A549 (cell line): ENCODE data around the gene ATG10. TPM values are rescaled to one million over a fixed set of nuclear protein-coding genes. Genes with fewer than 3 reads are reported as not detected.

Experiments
- ATAC-seq, 2 experiments: fragments of 200-7000 bp in 1 of 2; fragments of >200 bp in 1 of 2; cut with Nextera tagmentation in 1 of 2; cut with Tn5 transposase in 1 of 2; 3 replicates each; pipeline versions ENCODE4 v1.8.0 to v1.9.1; 2018 to 2020; ENCODE audit warnings: mild to moderate bottlenecking in 1 of 2, moderate library complexity in 1 of 2
- CTCF ChIA-PET: fragments of 300-600 bp; sonication (Branson Sonifier 250); formaldehyde crosslinking; extraction: SDS; loops from one replicate; lab custom pipeline; 2021; ENCODE audit warnings: antibody characterized with exemption, inconsistent platforms; lab: Yijun Ruan, JAX
- POLR2A ChIA-PET: fragments of 350-600 bp; formaldehyde crosslinking; extraction: SDS; loops from one replicate; lab custom pipeline; 2021; ENCODE audit warnings: antibody characterized with exemption, inconsistent platforms; lab: Yijun Ruan, JAX
- DNase-seq, 2 experiments: peaks; one replicate each; pipeline versions ENCODE4 v3.0.0 to v3.0.0-alpha.2; 2011 to 2016; ENCODE audit warnings: low read depth in 1 of 2, low spot score in 1 of 2
- FAIRE-seq: peaks from 2 replicates; lab custom pipeline; 2011; peaks lifted over from hg19 to GRCh38; lab: Jason Lieb, UNC
- H3K27ac ChIP-seq, 2 experiments: fragments of >200 bp; sonication (Bioruptor Twin); formaldehyde crosslinking; 3 replicates each; pipeline ENCODE4 v1.5.1; 2016 to 2017
- H3K4me1 ChIP-seq: fragments of >200 bp; sonication (Bioruptor Twin); formaldehyde crosslinking; 3 replicates; pipeline ENCODE4 v1.6.1; 2016
- H3K4me2 ChIP-seq: fragments of >200 bp; sonication (Bioruptor Twin); formaldehyde crosslinking; 3 replicates; pipeline ENCODE4 v1.6.1; 2016
- H3K4me3 ChIP-seq: fragments of >200 bp; sonication (Bioruptor Twin); formaldehyde crosslinking; 3 replicates; pipeline ENCODE4 v1.5.1; 2016
- H3K9me3 ChIP-seq: fragments of >200 bp; sonication (Bioruptor Twin); formaldehyde crosslinking; 3 replicates; pipeline ENCODE4 v1.6.1; 2016
- CHD2 ChIP-seq: fragments of 150-350 bp; IDR thresholded peaks from 2 replicates; pipeline ENCODE4 v1.6.1; 2014; ENCODE audit warnings: low read length; ENCODE audit not compliant: partially characterized antibody
- ESRRA ChIP-seq: fragments of 150-350 bp; IDR thresholded peaks from 2 replicates; pipeline ENCODE4 v1.6.1; 2014; ENCODE audit warnings: mild to moderate bottlenecking, low read length, borderline replicate concordance
- FOXS1 ChIP-seq: fragments of 250-450 bp; sonication (Bioruptor Pico); IDR thresholded peaks from 2 replicates; pipeline ENCODE4 v1.5.0; 2020; ENCODE audit warnings: mild to moderate bottlenecking, moderate library complexity
- HOXB13 ChIP-seq: fragments of 250-450 bp; sonication (Bioruptor Pico); IDR thresholded peaks from 2 replicates; pipeline ENCODE4 v1.5.0; 2020; ENCODE audit warnings: low read depth, mild to moderate bottlenecking, moderate library complexity
- MAZ ChIP-seq: fragments of 150-350 bp; IDR thresholded peaks from 2 replicates; pipeline ENCODE4 v1.6.1; 2014; ENCODE audit warnings: antibody characterized with exemption, low read depth, low read length, borderline replicate concordance
- NFE2L2 ChIP-seq: fragments of 150-350 bp; conservative IDR thresholded peaks from 2 replicates; pipeline ENCODE4 v1.6.1; 2014; ENCODE audit warnings: low read length
- POLR2A ChIP-seq: IDR thresholded peaks from 2 replicates; pipeline ENCODE4 v1.6.1; 2012; ENCODE audit warnings: mild to moderate bottlenecking, low read length
- POLR2AphosphoS2 ChIP-seq: conservative IDR thresholded peaks from 2 replicates; pipeline ENCODE4 v1.6.1; 2012; ENCODE audit warnings: low read length, improper control_type of control experiment, inconsistent platforms
- RFX5 ChIP-seq: fragments of 450-650 bp; IDR thresholded peaks from 2 replicates; pipeline ENCODE4 v1.7.1; 2014; ENCODE audit warnings: antibody characterized with exemption, mild to moderate bottlenecking, moderate library complexity
- RNF2 ChIP-seq: fragments of 200-600 bp; sonication (generic); IDR thresholded peaks from 2 replicates; pipeline ENCODE4 v1.6.1; 2016; ENCODE audit warnings: low read depth, mild to moderate bottlenecking, antibody characterized with exemption, moderate library complexity, borderline replicate concordance
- TFCP2L1 ChIP-seq: fragments of 250-450 bp; sonication (Bioruptor Pico); IDR thresholded peaks from 2 replicates; pipeline ENCODE4 v1.5.0; 2021; ENCODE audit warnings: mild to moderate bottlenecking
- ZNF302 ChIP-seq: fragments of 250-450 bp; sonication (Bioruptor Pico); IDR thresholded peaks from 2 replicates; pipeline ENCODE4 v1.9.0; 2021; ENCODE audit warnings: inconsistent platforms, mild to moderate bottlenecking, moderate library complexity
- ZSCAN20 ChIP-seq: fragments of 250-450 bp; sonication (Bioruptor Pico); IDR thresholded peaks from 2 replicates; pipeline ENCODE4 v1.8.0; 2022; ENCODE audit warnings: mild to moderate bottlenecking, moderate library complexity
- WGBS: methylation state at CpG from one replicate; pipeline ENCODE4 v1.1.6; 2017; ENCODE audit errors: missing lambda C conversion rate; 5-methylcytosine and 5-hydroxymethylcytosine counted together
- polyA plus RNA-seq, 4 experiments: library from polyadenylated mRNA; depleted of rRNA in 3 of 4; stranded (reverse); fragments of >200 nt; fragmentation: RNase III in 1 of 4; extraction: RNeasy Plus Mini Kit Qiagen cat#74134 plus additional on column Dnase treatment in 1 of 4; gene quantifications; 2 replicates in 3 of 4; 3 replicates in 1 of 4; pipeline ENCODE4 v1.2.3, GENCODE V29; 2011 to 2017
- TF ChIP-seq, protein P1 (sequence below): fragments of >200 bp; sonication (Bioruptor Twin); formaldehyde crosslinking; IDR thresholded peaks from 3 replicates; pipeline ENCODE4 v1.6.1; 2016
- TF ChIP-seq, protein P2 (sequence below): fragments of 200-600 bp; sonication (generic); IDR thresholded peaks from 2 replicates; pipeline ENCODE4 v1.6.1; 2016; ENCODE audit warnings: antibody characterized with exemption, mild to moderate bottlenecking, moderate library complexity
- TF ChIP-seq, protein P3 (sequence below): fragments of >200 bp; sonication (Bioruptor Twin); formaldehyde crosslinking; IDR thresholded peaks from 3 replicates; pipeline ENCODE4 v1.5.1; 2016
- TF ChIP-seq, protein P4 (sequence below): fragments of 150-350 bp; IDR thresholded peaks from 2 replicates; pipeline ENCODE4 v1.6.1; 2014; ENCODE audit warnings: low read depth, mild to moderate bottlenecking, low read length
- TF ChIP-seq, protein P5 (sequence below): fragments of >200 bp; sonication (Bioruptor Twin); formaldehyde crosslinking; IDR thresholded peaks from 2 replicates; pipeline ENCODE4 v1.6.1; 2016

ATG10 gene
- polyA plus RNA-seq, 2 of the 4 experiments (the other 2 are of a cell fraction): 12.7 to 17.9 TPM

DNA sequence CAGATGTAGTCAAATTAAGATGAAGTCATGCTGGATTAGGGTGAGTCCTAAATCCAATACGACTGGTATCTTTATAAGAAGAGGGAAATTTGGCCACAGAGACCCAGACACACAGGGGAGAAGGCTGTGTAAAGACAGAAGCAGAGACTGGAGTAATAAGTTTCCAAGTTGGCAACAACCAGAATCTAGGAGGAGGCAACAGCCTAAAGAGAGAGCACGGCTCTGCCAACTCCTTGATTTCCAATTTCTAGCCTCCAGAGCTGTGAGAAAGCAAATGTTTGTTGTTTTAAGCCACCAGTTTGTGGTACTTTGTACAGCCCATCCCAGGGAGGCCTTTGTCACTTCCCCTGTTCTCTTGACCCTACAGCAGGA is 74.4 kb downstream of the ATG10 start:
- ATAC-seq: no peak

DNA sequence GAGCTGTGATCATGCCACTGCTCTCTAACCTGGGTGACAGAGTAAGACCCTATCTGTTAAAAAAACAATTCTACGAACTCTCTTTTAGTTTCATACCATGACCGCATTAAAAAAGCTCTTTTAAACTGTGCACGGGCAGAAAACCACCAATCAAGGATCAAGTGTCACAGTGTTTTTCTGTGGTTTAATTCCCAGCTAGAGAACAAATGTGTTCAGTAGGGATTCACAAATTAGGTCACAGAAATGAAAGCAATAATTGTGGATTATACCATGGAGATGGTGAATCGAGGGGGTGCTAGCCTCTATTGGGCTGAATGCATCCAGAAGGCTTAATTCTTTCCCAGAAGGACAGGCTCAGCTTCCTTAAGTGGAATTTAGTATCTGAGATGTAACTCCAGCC is 79.1 kb downstream of the ATG10 start:
- ATAC-seq (no peak), FAIRE-seq (no peak)
- peaks cover 5% of the 10 kb centered on the region; the same call in 1 of the 3 replicates for H3K9me3 ChIP-seq
- H3K4me1 ChIP-seq: 0 out of 3 replicates have a peak, but pooled peaks cover 1% of the 10 kb centered on the region
- H3K4me3 ChIP-seq: no peak overlapping the region
- TF ChIP-seq, protein P1, sequence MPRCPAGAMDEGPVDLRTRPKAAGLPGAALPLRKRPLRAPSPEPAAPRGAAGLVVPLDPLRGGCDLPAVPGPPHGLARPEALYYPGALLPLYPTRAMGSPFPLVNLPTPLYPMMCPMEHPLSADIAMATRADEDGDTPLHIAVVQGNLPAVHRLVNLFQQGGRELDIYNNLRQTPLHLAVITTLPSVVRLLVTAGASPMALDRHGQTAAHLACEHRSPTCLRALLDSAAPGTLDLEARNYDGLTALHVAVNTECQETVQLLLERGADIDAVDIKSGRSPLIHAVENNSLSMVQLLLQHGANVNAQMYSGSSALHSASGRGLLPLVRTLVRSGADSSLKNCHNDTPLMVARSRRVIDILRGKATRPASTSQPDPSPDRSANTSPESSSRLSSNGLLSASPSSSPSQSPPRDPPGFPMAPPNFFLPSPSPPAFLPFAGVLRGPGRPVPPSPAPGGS: no peak
- TF ChIP-seq TFCP2L1 (CRISPR knock-in tag): no peak
- TF ChIP-seq, all 56 proteins: peak for 0
- no peak overlapping the region for H3K4me2 ChIP-seq
- ChIA-PET POLR2A (no interaction called here), CTCF (interaction anchor here (1.1 kb wide), 1 partner anchor 40 kb away, joined by 3 read pairs; no protein-coding TSS in a partner anchor)
- 83% methylated on average over 4 of the region's 4 CpGs for WGBS
- DNase-seq: no peak
- H3K27ac ChIP-seq: no peak overlapping the region

More for the DNA sequence above, 74.4 kb downstream of the ATG10 start:
- Histone ChIP-seq H3K9me3 (peaks cover 21% of the 10 kb centered on the region), H3K4me3 (no peak overlapping the region), H3K4me1 (0 out of 3 replicates have a peak, but pooled peaks cover 5% of the 10 kb centered on the region), H3K27ac (no peak overlapping the region), H3K4me2 (no peak overlapping the region)
- ChIA-PET CTCF (no interaction called here), POLR2A (no interaction called here)
- TF ChIP-seq, protein P2, sequence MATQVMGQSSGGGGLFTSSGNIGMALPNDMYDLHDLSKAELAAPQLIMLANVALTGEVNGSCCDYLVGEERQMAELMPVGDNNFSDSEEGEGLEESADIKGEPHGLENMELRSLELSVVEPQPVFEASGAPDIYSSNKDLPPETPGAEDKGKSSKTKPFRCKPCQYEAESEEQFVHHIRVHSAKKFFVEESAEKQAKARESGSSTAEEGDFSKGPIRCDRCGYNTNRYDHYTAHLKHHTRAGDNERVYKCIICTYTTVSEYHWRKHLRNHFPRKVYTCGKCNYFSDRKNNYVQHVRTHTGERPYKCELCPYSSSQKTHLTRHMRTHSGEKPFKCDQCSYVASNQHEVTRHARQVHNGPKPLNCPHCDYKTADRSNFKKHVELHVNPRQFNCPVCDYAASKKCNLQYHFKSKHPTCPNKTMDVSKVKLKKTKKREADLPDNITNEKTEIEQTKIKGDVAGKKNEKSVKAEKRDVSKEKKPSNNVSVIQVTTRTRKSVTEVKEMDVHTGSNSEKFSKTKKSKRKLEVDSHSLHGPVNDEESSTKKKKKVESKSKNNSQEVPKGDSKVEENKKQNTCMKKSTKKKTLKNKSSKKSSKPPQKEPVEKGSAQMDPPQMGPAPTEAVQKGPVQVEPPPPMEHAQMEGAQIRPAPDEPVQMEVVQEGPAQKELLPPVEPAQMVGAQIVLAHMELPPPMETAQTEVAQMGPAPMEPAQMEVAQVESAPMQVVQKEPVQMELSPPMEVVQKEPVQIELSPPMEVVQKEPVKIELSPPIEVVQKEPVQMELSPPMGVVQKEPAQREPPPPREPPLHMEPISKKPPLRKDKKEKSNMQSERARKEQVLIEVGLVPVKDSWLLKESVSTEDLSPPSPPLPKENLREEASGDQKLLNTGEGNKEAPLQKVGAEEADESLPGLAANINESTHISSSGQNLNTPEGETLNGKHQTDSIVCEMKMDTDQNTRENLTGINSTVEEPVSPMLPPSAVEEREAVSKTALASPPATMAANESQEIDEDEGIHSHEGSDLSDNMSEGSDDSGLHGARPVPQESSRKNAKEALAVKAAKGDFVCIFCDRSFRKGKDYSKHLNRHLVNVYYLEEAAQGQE: no peak
- TF ChIP-seq MAZ (no peak), NFE2L2 (no peak), POLR2A (no peak), RFX5 (no peak), RNF2 (no peak), POLR2AphosphoS2 (no peak), ESRRA (no peak), CHD2 (no peak), ZSCAN20 (CRISPR knock-in tag) (no peak), FOXS1 (CRISPR knock-in tag) (no peak), HOXB13 (CRISPR knock-in tag) (no peak), ZNF302 (no peak)
- TF ChIP-seq, protein P3, sequence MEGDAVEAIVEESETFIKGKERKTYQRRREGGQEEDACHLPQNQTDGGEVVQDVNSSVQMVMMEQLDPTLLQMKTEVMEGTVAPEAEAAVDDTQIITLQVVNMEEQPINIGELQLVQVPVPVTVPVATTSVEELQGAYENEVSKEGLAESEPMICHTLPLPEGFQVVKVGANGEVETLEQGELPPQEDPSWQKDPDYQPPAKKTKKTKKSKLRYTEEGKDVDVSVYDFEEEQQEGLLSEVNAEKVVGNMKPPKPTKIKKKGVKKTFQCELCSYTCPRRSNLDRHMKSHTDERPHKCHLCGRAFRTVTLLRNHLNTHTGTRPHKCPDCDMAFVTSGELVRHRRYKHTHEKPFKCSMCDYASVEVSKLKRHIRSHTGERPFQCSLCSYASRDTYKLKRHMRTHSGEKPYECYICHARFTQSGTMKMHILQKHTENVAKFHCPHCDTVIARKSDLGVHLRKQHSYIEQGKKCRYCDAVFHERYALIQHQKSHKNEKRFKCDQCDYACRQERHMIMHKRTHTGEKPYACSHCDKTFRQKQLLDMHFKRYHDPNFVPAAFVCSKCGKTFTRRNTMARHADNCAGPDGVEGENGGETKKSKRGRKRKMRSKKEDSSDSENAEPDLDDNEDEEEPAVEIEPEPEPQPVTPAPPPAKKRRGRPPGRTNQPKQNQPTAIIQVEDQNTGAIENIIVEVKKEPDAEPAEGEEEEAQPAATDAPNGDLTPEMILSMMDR: no peak
- TF ChIP-seq, protein P4, sequence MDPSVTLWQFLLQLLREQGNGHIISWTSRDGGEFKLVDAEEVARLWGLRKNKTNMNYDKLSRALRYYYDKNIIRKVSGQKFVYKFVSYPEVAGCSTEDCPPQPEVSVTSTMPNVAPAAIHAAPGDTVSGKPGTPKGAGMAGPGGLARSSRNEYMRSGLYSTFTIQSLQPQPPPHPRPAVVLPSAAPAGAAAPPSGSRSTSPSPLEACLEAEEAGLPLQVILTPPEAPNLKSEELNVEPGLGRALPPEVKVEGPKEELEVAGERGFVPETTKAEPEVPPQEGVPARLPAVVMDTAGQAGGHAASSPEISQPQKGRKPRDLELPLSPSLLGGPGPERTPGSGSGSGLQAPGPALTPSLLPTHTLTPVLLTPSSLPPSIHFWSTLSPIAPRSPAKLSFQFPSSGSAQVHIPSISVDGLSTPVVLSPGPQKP: no peak
- TF ChIP-seq, protein P5, sequence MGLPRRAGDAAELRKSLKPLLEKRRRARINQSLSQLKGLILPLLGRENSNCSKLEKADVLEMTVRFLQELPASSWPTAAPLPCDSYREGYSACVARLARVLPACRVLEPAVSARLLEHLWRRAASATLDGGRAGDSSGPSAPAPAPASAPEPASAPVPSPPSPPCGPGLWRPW: no peak
- no peak for DNase-seq
- no peak for FAIRE-seq
- WGBS: 92% methylated on average over 2 of the region's 2 CpGs
